Epithelial cell of esophagus (primary cell): ENCODE measurements around the gene VAX1.

Experiments
- DNase-seq: peaks from one replicate; pipeline ENCODE4 v3.0.0; 2010; ENCODE audit warnings: low read depth
- H3K4me3 ChIP-seq: 2 replicates; pipeline ENCODE4 v1.5.1; 2011; ENCODE audit warnings: mild to moderate bottlenecking, low read length, control low read depth
- TF ChIP-seq, protein P1 (sequence below): IDR thresholded peaks from 2 replicates; pipeline ENCODE4 v1.5.1; 2011; ENCODE audit warnings: low read depth, mild to moderate bottlenecking, low read length, control low read depth, inconsistent platforms; ENCODE audit not compliant: insufficient read depth; ENCODE audit errors: missing control alignments

Gene VAX1

DNA sequence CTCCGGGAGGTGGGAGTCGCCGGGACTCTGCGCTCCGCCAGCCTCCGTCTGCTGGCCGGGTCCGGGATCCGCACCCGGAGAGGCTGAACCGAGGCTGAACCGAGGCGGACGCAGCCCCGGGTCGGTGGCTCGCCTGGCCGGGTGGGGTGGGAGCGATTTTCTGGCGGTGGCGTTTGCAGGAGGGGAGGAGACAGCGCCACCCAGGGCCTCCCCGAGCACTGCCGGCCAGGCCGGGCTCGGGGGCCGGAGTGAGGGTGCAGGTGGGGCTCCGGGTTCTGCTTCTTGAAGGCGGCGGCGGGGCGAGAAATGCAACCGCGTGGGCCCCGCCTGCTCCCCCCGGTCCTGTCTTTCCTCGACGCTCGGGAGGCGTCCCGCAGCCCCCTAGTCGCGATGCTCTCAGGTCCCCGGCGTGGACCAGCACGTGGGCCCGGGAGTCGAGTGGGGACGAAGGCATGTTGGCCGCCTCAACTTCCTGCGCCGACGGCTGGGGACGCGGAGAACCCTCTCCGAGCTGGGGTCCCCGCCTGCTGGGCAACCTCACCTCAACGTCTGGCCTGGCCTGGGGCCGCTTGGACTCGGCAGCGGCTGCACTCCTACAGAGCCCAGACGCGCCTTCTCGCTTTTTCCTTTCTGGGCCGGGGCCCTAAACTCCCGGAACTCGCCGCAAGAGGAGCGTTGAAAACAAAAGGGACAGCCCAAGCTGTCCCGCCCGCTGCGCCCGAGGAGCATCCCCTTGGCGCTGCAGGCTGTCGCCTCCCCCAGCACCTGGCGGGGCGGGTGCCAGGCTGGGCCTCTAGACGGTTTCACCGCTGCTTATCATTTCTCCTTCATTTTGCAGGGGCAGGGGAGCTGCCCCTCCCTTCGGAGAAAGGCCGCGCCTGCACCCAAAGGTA lies 25.2 kb upstream of the VAX1 start:
- DNase-seq, result no peak
- H3K4me3 ChIP-seq, result no peak overlapping the region
- TF ChIP-seq, protein P1, sequence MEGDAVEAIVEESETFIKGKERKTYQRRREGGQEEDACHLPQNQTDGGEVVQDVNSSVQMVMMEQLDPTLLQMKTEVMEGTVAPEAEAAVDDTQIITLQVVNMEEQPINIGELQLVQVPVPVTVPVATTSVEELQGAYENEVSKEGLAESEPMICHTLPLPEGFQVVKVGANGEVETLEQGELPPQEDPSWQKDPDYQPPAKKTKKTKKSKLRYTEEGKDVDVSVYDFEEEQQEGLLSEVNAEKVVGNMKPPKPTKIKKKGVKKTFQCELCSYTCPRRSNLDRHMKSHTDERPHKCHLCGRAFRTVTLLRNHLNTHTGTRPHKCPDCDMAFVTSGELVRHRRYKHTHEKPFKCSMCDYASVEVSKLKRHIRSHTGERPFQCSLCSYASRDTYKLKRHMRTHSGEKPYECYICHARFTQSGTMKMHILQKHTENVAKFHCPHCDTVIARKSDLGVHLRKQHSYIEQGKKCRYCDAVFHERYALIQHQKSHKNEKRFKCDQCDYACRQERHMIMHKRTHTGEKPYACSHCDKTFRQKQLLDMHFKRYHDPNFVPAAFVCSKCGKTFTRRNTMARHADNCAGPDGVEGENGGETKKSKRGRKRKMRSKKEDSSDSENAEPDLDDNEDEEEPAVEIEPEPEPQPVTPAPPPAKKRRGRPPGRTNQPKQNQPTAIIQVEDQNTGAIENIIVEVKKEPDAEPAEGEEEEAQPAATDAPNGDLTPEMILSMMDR, result no peak

DNA sequence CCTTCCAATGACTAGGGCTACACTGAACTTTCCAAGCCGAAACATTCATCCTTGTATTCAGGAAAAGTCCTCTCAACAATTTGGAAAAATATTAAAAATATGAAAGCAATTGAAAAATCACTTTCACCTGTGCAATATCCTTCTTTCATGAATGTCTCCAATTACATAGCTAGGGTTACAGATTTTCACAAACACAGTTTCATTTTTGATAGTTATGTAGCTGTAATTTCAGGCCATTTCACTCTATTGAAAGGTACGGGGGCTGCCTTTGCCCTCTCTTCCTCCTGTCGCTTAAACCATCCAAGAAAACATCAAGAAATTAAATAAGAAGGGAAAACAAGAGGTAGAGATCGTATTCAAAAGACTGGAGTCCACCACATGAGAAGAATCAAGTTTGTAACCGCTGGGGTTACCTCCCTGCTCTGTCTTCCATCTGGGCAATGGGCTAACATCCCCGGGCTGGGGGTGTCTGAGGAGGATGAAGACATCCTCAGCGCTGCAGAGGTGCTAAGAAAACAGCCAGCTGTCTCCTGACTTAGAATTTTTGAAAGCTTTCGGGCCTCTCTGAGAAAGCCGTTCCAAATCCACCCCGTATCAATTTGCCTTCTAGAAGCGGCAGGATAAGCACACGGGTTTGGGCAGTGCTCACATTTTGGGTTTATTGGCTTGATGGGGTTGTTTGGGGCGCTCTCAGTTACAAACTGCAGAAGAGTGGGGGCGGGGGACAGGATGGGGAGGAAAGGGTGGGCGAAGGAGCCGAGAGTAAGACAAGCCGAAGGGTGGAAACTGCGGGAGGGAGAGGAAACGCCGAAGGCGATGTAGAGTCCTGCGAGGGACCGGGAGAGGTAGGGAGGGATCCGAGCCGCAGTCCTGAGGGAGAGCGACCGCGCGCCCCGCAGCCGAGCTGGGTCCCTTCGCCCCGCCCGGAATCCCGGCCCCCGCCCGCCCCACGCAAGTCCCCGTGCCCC lies 24.3 kb upstream of the VAX1 start:
- DNase-seq, result no peak
- no peak overlapping the region for H3K4me3 ChIP-seq
- TF ChIP-seq, protein P1, result no peak

DNA sequence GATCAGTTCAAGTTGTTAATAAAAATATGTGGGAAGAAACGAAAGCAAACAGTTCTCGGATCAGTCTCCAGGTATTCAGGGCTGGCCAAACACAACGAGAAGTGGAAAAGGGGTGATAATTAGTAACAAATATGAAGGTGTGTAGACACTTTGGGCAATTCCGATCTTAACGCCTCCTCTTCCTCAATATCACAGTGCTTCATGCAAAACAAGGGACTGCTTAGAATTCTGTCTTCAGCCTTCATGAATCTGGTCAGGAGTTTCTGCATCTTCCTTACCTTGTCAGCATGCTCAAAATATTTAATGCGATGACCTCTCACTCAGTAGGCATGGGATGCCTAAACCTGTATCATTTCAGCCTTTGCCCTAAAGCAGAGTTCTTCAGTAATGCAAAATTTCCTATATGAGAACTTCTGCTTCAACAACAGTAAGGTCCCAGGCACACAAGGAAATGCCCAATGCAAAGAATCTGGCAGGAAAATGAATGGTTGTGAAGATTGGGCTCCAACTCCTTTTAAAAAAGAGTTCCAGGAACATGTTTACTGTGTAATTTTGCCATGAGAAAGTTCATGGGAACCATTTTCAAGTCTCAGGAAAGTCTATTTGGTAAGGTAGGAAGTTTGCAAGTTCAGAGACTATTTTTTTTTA lies 23.4 kb upstream of the VAX1 start:
- TF ChIP-seq, protein P1, result no peak
- H3K4me3 ChIP-seq, result no peak overlapping the region
- DNase-seq, result no peak

DNA sequence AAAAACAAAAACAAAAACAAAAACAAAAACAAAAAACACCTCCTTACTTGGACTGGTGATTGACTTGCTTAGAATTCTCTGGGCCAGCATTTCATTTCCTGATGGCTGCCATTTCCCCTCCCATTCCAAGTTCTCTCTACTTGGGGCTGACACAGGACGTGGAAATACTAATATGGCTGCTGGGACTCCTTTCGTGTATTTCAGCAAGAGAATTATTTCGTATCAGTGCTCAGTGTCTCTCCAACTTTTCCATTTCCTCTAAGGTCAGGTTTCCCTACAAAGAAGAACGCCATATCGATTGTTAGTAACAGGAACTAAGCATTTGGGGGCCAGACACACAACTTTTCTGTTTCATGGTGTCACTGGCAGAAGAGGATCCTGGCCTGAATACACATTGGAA lies 22.5 kb upstream of the VAX1 start:
- no peak for DNase-seq
- TF ChIP-seq, protein P1, result no peak
- no peak overlapping the region for H3K4me3 ChIP-seq

DNA sequence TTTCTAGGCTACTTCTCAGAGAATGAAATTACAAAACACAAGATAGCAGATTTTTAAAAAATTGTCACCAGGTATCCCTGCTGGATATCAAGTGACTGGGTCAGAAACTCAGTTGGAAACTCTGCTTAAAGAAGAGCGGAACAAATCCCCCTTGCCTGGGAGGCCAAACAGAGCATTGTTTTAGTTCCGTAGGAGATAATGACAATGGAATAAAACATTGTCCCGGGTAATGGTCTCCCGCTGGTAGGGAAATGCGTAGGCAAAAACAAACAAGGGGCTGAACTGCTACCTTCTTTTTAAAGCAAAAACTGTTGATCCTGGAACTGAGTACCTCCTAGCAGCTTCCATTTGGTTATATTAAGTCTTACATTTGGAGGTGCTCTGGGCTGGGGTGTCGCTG lies 21.3 kb upstream of the VAX1 start:
- no peak for DNase-seq
- TF ChIP-seq, protein P1, result no peak
- no peak overlapping the region for H3K4me3 ChIP-seq

DNA sequence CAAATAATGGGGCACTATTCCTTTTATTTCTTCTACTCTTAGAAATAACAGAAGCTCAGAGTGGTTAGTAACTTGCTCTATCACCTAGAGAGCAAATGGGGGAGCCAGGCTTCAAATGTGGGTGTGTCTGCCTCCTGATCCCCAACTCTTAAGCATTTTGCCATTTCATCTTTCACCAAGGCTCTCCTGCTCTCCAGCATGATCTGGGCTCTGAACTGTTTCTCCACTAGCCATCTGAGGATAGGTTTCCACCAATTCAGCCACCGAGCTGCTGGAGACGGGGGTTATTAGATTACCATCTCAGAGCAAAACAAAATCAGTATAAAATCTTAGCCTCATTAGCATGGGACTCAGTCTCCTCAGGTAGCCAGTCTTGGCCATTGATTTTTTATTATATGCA lies 20.2 kb upstream of the VAX1 start:
- no peak overlapping the region for H3K4me3 ChIP-seq
- no peak for DNase-seq
- TF ChIP-seq, protein P1, result no peak
